Ishikawa (cell line): Measurements from ENCODE around the gene AKAP7.

Experiments
- CEBPB ChIP-seq: IDR thresholded peaks from 2 replicates; pipeline ENCODE4 v1.6.1; 2012
- CREB1 ChIP-seq: IDR thresholded peaks from 2 replicates; pipeline ENCODE4 v1.6.1; 2012; ENCODE audit warnings: low read depth
- EGR1 ChIP-seq: IDR thresholded peaks from 2 replicates; pipeline ENCODE4 v1.6.1; 2012
- EP300 ChIP-seq: IDR thresholded peaks from 2 replicates; pipeline ENCODE4 v1.6.1; 2012; ENCODE audit warnings: borderline replicate concordance
- FOXM1 ChIP-seq: IDR thresholded peaks from 2 replicates; pipeline ENCODE4 v1.6.1; 2012; ENCODE audit warnings: low read depth, borderline replicate concordance
- NFIC ChIP-seq: IDR thresholded peaks from 2 replicates; pipeline ENCODE4 v1.6.1; 2012
- RAD21 ChIP-seq: IDR thresholded peaks from 2 replicates; pipeline ENCODE4 v1.6.1; 2012; ENCODE audit warnings: low read depth
- TAF1 ChIP-seq: IDR thresholded peaks from 2 replicates; pipeline ENCODE4 v1.6.1; 2012; ENCODE audit warnings: low read depth, mild to moderate bottlenecking
- TCF12 ChIP-seq: IDR thresholded peaks from 2 replicates; pipeline ENCODE4 v1.6.1; 2012; ENCODE audit warnings: low read depth
- TEAD4 ChIP-seq: IDR thresholded peaks from 2 replicates; pipeline ENCODE4 v1.6.1; 2012
- YY1 ChIP-seq: IDR thresholded peaks from 2 replicates; pipeline ENCODE4 v1.6.1; 2012; ENCODE audit warnings: low read depth
- ZBTB7A ChIP-seq: IDR thresholded peaks from 2 replicates; pipeline ENCODE4 v1.6.1; 2012; ENCODE audit warnings: low read depth
- TF ChIP-seq, protein P1 (sequence below): IDR thresholded peaks from 2 replicates; pipeline ENCODE4 v1.6.1; 2012
- TF ChIP-seq, protein P2 (sequence below): IDR thresholded peaks from 2 replicates; pipeline ENCODE4 v1.6.1; 2012
- TF ChIP-seq, protein P3 (sequence below): IDR thresholded peaks from 2 replicates; pipeline ENCODE4 v1.6.1; 2012; ENCODE audit warnings: low read depth, mild to moderate bottlenecking

The AKAP7 gene

DNA sequence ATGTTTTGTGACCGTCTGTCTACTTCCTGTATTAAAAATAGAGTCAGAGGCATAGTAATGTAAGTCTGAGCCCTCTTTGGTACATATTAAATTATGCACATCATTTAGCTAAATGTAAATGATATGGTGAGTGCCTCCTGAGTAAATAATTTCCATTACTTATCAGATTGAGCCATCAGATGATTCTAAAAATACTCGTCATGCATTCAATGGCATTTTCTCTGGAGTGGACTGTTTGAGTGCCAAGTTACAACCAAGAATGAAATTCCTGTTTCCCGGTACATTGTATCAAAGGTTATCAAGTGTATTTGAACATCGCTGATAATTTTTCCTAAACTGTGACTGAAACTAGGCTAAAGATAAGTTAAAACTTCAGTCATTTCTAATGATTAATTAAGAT is 81.0 kb downstream of the AKAP7 start:
- TF ChIP-seq CREB1 (no peak), TEAD4 (no peak), ZBTB7A (no peak), TCF12 (no peak), YY1 (no peak), NFIC (no peak), TAF1 (no peak)
- TF ChIP-seq, protein P1, sequence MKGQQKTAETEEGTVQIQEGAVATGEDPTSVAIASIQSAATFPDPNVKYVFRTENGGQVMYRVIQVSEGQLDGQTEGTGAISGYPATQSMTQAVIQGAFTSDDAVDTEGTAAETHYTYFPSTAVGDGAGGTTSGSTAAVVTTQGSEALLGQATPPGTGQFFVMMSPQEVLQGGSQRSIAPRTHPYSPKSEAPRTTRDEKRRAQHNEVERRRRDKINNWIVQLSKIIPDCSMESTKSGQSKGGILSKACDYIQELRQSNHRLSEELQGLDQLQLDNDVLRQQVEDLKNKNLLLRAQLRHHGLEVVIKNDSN, result no peak
- TF ChIP-seq, protein P2, sequence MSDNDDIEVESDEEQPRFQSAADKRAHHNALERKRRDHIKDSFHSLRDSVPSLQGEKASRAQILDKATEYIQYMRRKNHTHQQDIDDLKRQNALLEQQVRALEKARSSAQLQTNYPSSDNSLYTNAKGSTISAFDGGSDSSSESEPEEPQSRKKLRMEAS, result no peak

DNA sequence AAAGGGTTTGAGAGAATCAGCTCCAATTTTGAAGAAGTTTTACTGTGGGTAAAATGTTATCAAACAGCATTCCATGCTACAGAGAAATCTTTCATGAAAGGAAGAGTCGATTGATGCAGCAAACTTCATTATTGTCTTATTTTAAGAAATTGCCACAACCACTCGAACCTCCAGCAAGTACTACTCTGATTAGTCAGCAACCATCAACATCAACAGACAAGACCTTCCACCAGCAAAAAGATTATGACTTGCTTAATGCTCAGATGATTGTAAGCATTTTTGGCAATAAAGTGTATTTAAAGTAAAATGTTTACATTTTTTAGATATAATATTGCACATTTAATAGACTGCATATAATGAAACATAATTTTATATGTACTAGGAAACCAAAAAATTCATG is 87.5 kb downstream of the AKAP7 start:
- TF ChIP-seq, protein P2, result no peak

DNA sequence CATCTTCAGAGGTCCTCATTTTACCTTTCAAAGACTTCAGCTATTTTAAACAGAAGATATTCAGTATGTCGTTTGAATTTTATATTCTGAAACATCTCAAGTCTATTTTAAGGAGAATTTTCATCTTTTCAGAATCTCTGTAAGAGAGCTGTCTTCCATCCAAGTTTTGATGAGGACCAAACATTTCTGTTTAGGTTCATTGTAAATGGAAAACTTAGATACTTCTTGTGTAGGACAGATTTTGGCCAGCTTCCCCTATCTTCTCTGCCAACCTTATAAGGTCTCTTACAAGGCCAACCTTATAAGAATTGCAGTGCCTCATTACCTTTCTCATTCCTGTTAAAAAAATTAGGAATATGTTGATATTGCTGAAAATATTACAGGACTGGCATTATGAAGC is 88.1 kb downstream of the AKAP7 start:
- TF ChIP-seq FOXM1, result no peak
- TF ChIP-seq, protein P3, sequence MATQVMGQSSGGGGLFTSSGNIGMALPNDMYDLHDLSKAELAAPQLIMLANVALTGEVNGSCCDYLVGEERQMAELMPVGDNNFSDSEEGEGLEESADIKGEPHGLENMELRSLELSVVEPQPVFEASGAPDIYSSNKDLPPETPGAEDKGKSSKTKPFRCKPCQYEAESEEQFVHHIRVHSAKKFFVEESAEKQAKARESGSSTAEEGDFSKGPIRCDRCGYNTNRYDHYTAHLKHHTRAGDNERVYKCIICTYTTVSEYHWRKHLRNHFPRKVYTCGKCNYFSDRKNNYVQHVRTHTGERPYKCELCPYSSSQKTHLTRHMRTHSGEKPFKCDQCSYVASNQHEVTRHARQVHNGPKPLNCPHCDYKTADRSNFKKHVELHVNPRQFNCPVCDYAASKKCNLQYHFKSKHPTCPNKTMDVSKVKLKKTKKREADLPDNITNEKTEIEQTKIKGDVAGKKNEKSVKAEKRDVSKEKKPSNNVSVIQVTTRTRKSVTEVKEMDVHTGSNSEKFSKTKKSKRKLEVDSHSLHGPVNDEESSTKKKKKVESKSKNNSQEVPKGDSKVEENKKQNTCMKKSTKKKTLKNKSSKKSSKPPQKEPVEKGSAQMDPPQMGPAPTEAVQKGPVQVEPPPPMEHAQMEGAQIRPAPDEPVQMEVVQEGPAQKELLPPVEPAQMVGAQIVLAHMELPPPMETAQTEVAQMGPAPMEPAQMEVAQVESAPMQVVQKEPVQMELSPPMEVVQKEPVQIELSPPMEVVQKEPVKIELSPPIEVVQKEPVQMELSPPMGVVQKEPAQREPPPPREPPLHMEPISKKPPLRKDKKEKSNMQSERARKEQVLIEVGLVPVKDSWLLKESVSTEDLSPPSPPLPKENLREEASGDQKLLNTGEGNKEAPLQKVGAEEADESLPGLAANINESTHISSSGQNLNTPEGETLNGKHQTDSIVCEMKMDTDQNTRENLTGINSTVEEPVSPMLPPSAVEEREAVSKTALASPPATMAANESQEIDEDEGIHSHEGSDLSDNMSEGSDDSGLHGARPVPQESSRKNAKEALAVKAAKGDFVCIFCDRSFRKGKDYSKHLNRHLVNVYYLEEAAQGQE, result no peak
- TF ChIP-seq TAF1, result no peak
- no peak for TF ChIP-seq NFIC
- TF ChIP-seq YY1, result no peak
- TF ChIP-seq TCF12, result no peak
- TF ChIP-seq ZBTB7A, result no peak
- TF ChIP-seq CREB1, result no peak
- TF ChIP-seq EGR1, result no peak
- TF ChIP-seq, protein P1, result no peak
- no peak for TF ChIP-seq CEBPB
- TF ChIP-seq, protein P2, result no peak
- no peak for TF ChIP-seq TEAD4
- no peak for TF ChIP-seq EP300

DNA sequence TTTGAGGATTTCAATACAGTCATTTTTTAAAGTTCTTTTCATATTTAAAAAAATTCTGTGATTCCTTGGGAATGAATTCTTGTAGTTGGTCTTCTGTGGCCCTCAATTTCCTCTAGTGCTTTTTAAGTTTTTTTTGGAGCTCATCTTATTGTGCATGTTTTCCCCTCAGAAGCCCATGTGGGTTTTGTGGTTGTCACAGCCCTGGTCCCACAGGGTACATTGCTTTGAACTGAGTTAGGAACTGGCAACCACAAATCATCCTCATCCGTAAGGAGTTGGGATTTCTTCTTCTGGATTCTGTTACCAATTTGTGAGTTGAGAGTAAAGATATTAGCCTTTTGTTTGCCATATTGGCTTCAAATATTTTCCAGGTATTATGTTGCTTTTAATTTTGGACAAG is 89.9 kb downstream of the AKAP7 start:
- TF ChIP-seq EGR1 (no peak), YY1 (no peak), TAF1 (no peak), FOXM1 (no peak), CREB1 (no peak), TCF12 (no peak), CEBPB (no peak), RAD21 (no peak)

DNA sequence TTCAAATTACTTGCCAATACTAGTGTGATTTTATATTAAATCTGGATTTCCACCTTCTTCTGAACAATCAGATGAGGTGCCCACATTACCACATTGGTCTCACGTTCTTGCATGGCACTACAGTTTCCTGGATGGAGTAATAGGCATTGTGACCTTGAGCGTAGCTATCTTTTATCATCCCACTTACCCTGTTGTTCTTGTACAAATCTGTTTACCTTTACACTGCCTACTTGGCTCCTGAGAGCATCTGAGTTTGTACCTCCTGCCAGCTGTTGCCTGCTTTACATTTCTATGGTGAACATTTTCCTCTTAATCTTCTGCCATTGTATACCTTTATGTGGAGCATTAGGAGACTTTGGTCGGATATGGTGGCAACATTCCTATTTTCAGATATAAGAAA is 90.7 kb downstream of the AKAP7 start:
- TF ChIP-seq EP300, result no peak
- no peak for TF ChIP-seq NFIC
- TF ChIP-seq, protein P3, result no peak

DNA sequence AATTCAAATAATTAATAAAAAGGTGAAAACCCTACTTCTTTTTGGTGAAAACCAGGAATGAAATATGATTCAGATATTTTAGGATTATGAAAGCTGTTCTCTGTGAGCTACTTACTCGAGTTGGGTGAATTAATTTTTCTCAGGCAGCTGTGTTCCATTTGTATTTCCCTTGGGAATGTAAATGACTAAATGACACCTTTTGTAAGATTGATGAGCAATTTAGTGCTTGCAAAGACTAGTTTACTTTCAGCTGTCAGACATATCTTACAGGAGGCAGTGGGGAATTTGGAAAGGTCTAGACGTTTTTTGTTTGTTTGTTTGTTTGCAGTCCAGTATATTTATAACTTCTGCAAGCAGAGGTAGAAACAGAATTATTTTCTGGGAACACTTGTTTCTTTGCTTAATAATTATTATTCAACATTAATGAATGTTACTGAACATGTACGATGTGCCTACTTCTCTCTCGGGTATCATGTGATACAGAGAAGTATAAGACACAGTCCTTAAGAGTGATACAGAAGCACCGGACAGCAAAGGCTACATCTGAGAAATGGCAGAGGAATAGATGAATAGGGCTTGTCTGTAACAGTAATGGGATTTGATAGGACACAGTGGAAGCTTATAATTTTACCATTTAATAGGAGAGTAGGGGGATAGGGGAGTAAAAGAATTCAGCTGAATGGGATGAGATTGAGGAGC is 91.3 kb downstream of the AKAP7 start:
- TF ChIP-seq CREB1 (no peak), TEAD4 (no peak), TCF12 (no peak)
- TF ChIP-seq, protein P1, result no peak
- TF ChIP-seq, protein P3, result no peak
